Measurements from ENCODE around the gene DLG4.
"Not testable (repeated sequence)": the region's sequence is repeated elsewhere in the genome, so short reads cannot be mapped to it uniquely, and the experiment has no call there.

Gene DLG4

GRCh38 chr17:7184091-7184488 is 35.5 kb downstream of the DLG4 start:
- Histone ChIP-seq H3K27ac (no peak overlapping the region), H3K4me3 (no peak overlapping the region)
- TF ChIP-seq, protein P1, sequence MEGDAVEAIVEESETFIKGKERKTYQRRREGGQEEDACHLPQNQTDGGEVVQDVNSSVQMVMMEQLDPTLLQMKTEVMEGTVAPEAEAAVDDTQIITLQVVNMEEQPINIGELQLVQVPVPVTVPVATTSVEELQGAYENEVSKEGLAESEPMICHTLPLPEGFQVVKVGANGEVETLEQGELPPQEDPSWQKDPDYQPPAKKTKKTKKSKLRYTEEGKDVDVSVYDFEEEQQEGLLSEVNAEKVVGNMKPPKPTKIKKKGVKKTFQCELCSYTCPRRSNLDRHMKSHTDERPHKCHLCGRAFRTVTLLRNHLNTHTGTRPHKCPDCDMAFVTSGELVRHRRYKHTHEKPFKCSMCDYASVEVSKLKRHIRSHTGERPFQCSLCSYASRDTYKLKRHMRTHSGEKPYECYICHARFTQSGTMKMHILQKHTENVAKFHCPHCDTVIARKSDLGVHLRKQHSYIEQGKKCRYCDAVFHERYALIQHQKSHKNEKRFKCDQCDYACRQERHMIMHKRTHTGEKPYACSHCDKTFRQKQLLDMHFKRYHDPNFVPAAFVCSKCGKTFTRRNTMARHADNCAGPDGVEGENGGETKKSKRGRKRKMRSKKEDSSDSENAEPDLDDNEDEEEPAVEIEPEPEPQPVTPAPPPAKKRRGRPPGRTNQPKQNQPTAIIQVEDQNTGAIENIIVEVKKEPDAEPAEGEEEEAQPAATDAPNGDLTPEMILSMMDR (IDR thresholded peaks at IDR 0.05), result no peak
- DNase-seq (ENCODE audit: low spot score), result no peak

GRCh38 chr17:7183433-7184090 is 36.1 kb downstream of the DLG4 start:
- DNase-seq (ENCODE audit: low spot score), result no peak
- Histone ChIP-seq H3K4me3 (no peak overlapping the region), H3K27ac (no peak overlapping the region)
- TF ChIP-seq, protein P1 (IDR thresholded peaks at IDR 0.05), result no peak

GRCh38 chr17:7182101-7182500 is 37.5 kb downstream of the DLG4 start:
- not testable (repeated sequence) for DNase-seq (ENCODE audit: low spot score); H3K4me3 ChIP-seq; H3K27ac ChIP-seq

GRCh38 chr17:7179317-7180254 is 40.0 kb downstream of the DLG4 start, which contains the start of gene ASGR1:
TSS of gene ASGR1 (minus strand) at chr17:7179370. CDS start at chr17:7178563, 807 bp downstream.
- no peak within 1 kb of the TSS for H3K27ac ChIP-seq
- no peak for DNase-seq (ENCODE audit: low spot score)
- H3K4me3 ChIP-seq, result no peak within 1 kb of the TSS
- TF ChIP-seq, protein P1 (IDR thresholded peaks at IDR 0.05), result no peak

GRCh38 chr17:7178973-7179316 is 40.7 kb downstream of the DLG4 start:
- no peak overlapping the region for H3K27ac ChIP-seq
- DNase-seq (ENCODE audit: low spot score), result no peak
- H3K4me3 ChIP-seq, result no peak overlapping the region
- TF ChIP-seq, protein P1 (IDR thresholded peaks at IDR 0.05), result no peak

DNA sequence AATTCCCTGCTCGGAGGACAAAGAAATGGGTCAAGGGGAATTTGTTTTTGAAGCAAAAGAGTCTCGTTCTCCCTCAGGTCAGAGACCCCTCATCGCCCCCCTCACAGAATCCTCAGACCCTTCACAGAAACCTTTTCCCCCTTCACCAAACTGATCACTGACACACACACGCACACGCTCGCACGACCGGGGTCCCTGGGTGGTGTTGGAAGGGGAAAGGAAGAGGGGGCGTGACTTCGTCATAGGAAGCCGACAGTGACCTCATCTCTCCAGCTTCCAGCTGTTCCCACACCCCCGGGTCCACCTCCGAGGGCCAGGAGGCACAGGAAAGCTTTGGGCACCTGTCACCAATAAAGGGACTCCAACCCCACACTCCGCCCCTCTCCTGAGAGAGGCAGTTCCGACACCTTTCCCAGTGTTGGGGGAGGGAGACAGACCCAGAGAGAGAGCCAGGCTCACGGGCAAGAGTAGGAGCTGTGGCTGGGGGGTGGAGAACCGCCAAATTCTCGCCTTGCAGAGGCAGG is 41.6 kb downstream of the DLG4 start:
- TF ChIP-seq, protein P1 (IDR thresholded peaks at IDR 0.05), result no peak
- H3K4me3 ChIP-seq, result peak overlapping the region; percentile 60
- no peak overlapping the region for H3K27ac ChIP-seq
- DNase-seq (ENCODE audit: low spot score), result no peak

- Histone ChIP-seq H3K27ac (no peak overlapping the region), H3K4me3 (peak overlapping the region; percentile 60)
- DNase-seq (ENCODE audit: low spot score), result no peak
- TF ChIP-seq, protein P1 (IDR thresholded peaks at IDR 0.05), result peak; percentile 79
Observed at GRCh38 chr17:7177191-7177953, 42.3 kb downstream of the DLG4 start.
